Smooth muscle cell (in vitro differentiated cells): ENCODE data around the gene VAMP3. TPM values are rescaled to one million over a fixed set of nuclear protein-coding genes. Genes with fewer than 3 reads are reported as not detected.

Source experiments
- DNase-seq: peaks from one replicate; lab custom pipeline; 2025; ENCODE audit not compliant: unreplicated experiment; lab: John Stamatoyannopoulos, UW
- H2AFZ ChIP-seq: fragments of 200-600 bp; sonication (generic); 2 replicates; pipeline ENCODE4 v1.6.0; 2016; ENCODE audit warnings: antibody characterized with exemption, low read depth, mild to moderate bottlenecking
- H3F3A ChIP-seq: fragments of 200-600 bp; sonication (generic); 2 replicates; pipeline ENCODE4 v1.6.0; 2017; ENCODE audit warnings: antibody characterized with exemption, low read depth
- H3K27ac ChIP-seq: fragments of 200-600 bp; sonication (generic); 2 replicates; pipeline ENCODE4 v1.5.1; 2016; ENCODE audit warnings: low read depth, mild to moderate bottlenecking
- H3K27me3 ChIP-seq: fragments of 200-600 bp; sonication (generic); 2 replicates; pipeline ENCODE4 v1.6.1; 2016; ENCODE audit warnings: low read depth, mild to moderate bottlenecking
- H3K36me3 ChIP-seq: fragments of 200-600 bp; sonication (generic); 2 replicates; pipeline ENCODE4 v1.5.1; 2016; ENCODE audit warnings: low read depth
- H3K4me1 ChIP-seq: fragments of 200-600 bp; sonication (generic); 2 replicates; pipeline ENCODE4 v1.5.1; 2016; ENCODE audit warnings: low read depth
- H3K4me2 ChIP-seq: fragments of 200-600 bp; sonication (generic); 2 replicates; pipeline ENCODE4 v1.6.0; 2016; ENCODE audit warnings: mild to moderate bottlenecking
- H3K4me3 ChIP-seq: fragments of 200-600 bp; sonication (generic); 2 replicates; pipeline ENCODE4 v1.5.1; 2016; ENCODE audit warnings: mild to moderate bottlenecking
- H3K79me2 ChIP-seq: fragments of 200-600 bp; sonication (generic); 2 replicates; pipeline ENCODE4 v1.6.0; 2016; ENCODE audit warnings: low read depth, mild to moderate bottlenecking
- H3K9ac ChIP-seq: fragments of 200-600 bp; sonication (generic); 2 replicates; pipeline ENCODE4 v1.6.0; 2016; ENCODE audit warnings: low read depth
- H3K9me3 ChIP-seq: fragments of 200-600 bp; sonication (generic); replicated peaks from 2 replicates; pipeline ENCODE4 v1.5.1; 2016; ENCODE audit warnings: low read depth
- H4K20me1 ChIP-seq: fragments of 200-600 bp; sonication (generic); 2 replicates; pipeline ENCODE4 v1.6.0; 2016; ENCODE audit warnings: low read depth
- CTCF ChIP-seq: fragments of 200-600 bp; sonication (generic); IDR thresholded peaks from 2 replicates; pipeline ENCODE4 v1.5.1; 2017; ENCODE audit warnings: borderline replicate concordance, mild to moderate bottlenecking, antibody characterized with exemption; ENCODE audit not compliant: insufficient read depth, poor library complexity, severe bottlenecking
- WGBS: methylation state at CpG from one replicate; pipeline ENCODE4 v1.1.7; 2016; ENCODE audit warnings: low lambda C conversion rate; 5-methylcytosine and 5-hydroxymethylcytosine counted together
- polyA plus RNA-seq: library from polyadenylated mRNA; unstranded; fragments of >200 nt; fragmentation: Nextera tagmentation; extraction: Ambion mirVana; gene quantifications from 2 replicates; pipeline ENCODE4 v1.2.1, GENCODE V29; 2016
- total RNA-seq: library from RNA; depleted of rRNA; stranded (reverse); fragments of >200 nt; gene quantifications from 2 replicates; pipeline ENCODE4 v1.2.3, GENCODE V29; 2014

The VAMP3 gene
- total and polyA plus RNA-seq, 2 experiments from 2014 or later = 97.4 to 146 TPM

GRCh38 chr1:7795406-7795805 is 24.3 kb downstream of the VAMP3 start:
- no peak overlapping the region for H2AFZ ChIP-seq
- TF ChIP-seq CTCF = no peak
- no peak overlapping the region for H3K27ac ChIP-seq
- peaks cover 7% of the 10 kb centered on the region for H3K36me3 ChIP-seq
- H3K4me2 ChIP-seq = no peak overlapping the region
- H4K20me1 ChIP-seq = no peaks in the 10 kb centered on the region
- H3K79me2 ChIP-seq = no peaks in the 10 kb centered on the region
- H3K4me3 ChIP-seq = no peak overlapping the region
- H3F3A ChIP-seq = no peaks in the 10 kb centered on the region
- no peak for DNase-seq
- H3K9me3 ChIP-seq = peaks cover 4% of the 10 kb centered on the region
- no peaks in the 10 kb centered on the region for H3K27me3 ChIP-seq
- no peak overlapping the region for H3K9ac ChIP-seq
- WGBS = 93% methylated on average over 12 of the region's 12 CpGs
- H3K4me1 ChIP-seq = no peaks in the 10 kb centered on the region

- WGBS = 96% methylated on average over 9 of the region's 9 CpGs
Observed at GRCh38 chr1:7805460-7805859, 34.4 kb downstream of the VAMP3 start.

DNA sequence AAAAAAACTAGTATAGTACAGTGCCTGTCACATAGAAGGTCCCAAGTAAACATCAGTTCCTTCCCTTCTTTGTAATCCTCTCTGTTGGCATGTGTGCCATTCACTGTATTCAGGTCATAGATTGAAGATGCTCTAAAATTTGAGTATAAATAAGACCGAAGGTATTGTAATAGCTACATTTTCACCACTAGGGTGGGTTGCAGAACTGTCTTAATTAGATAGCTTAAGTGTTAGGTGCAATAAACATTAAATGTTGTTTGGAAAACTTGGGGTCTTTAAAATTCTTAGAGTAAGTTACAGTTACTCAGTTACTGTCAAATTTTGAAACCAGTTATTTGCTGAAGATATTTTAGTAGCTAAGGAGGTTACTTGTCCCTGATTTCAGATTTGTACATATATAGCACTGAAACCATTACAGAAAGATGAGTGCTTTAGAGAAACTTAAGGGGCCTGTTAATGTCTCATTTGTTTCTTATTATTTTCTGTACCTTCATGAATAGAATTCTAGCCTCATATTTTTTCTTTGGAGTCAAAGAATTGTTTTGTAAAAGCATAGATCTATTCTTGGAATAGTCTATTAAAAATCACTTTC is 37.3 kb downstream of the VAMP3 start:
- no peaks in the 10 kb centered on the region for H3K79me2 ChIP-seq
- H3K4me1 ChIP-seq = no peaks in the 10 kb centered on the region
- H3K9ac ChIP-seq = no peak overlapping the region
- no peak overlapping the region for H2AFZ ChIP-seq
- no peak overlapping the region for H3K27ac ChIP-seq
- no peak overlapping the region for H3K4me3 ChIP-seq
- peaks cover 11% of the 10 kb centered on the region for H3K36me3 ChIP-seq
- peak; percentile 55 for TF ChIP-seq CTCF
- H3K27me3 ChIP-seq = no peaks in the 10 kb centered on the region
- no peak for DNase-seq
- H3F3A ChIP-seq = no peaks in the 10 kb centered on the region
- no peak overlapping the region for H3K4me2 ChIP-seq
- H4K20me1 ChIP-seq = no peaks in the 10 kb centered on the region
- peaks cover 3% of the 10 kb centered on the region for H3K9me3 ChIP-seq
- 47% methylated on average over 1 of the region's 1 CpG for WGBS

More at GRCh38 chr1:7805460-7805859, 34.4 kb downstream of the VAMP3 start:
- H4K20me1 ChIP-seq = no peaks in the 10 kb centered on the region
- no peak overlapping the region for H3K9ac ChIP-seq
- no peak overlapping the region for H3K27ac ChIP-seq
- no peak overlapping the region for H3K4me3 ChIP-seq
- H3K79me2 ChIP-seq = no peaks in the 10 kb centered on the region
- TF ChIP-seq CTCF = no peak
- H3K27me3 ChIP-seq = no peaks in the 10 kb centered on the region
- H3K36me3 ChIP-seq = no peaks in the 10 kb centered on the region
- H3K4me1 ChIP-seq = no peaks in the 10 kb centered on the region
- no peak overlapping the region for H2AFZ ChIP-seq
- H3K4me2 ChIP-seq = no peak overlapping the region
- DNase-seq = no peak
- no peaks in the 10 kb centered on the region for H3K9me3 ChIP-seq
- no peaks in the 10 kb centered on the region for H3F3A ChIP-seq

- Histone ChIP-seq H3K4me3 (no peak overlapping the region), H3K27me3 (no peaks in the 10 kb centered on the region), H3K9ac (no peak overlapping the region), H3K4me2 (no peak overlapping the region), H3K4me1 (no peaks in the 10 kb centered on the region), H3K27ac (no peak overlapping the region), H3F3A (no peaks in the 10 kb centered on the region), H3K9me3 (peaks cover 13% of the 10 kb centered on the region), H3K79me2 (no peaks in the 10 kb centered on the region), H4K20me1 (no peaks in the 10 kb centered on the region), H3K36me3 (peaks cover 22% of the 10 kb centered on the region), H2AFZ (no peak overlapping the region)
- DNase-seq = no peak
- WGBS = 98% methylated on average over 13 of the region's 13 CpGs
- no peak for TF ChIP-seq CTCF
Observed at GRCh38 chr1:7809742-7810141, 38.6 kb downstream of the VAMP3 start.
